Psoas muscle (tissue), 8 donors: ENCODE measurements around the gene HOMER1. TPM values are rescaled to one million over a fixed set of nuclear protein-coding genes. Genes with fewer than 3 reads are reported as not detected.

ENCODE experiments used
- ATAC-seq, 4 donors: fragments of 200-7000 bp; cut with Tn5 transposase; one replicate each; pipeline ENCODE4 v1.9.1; 2020; ENCODE audit warnings: moderate library complexity in 3 of 4, mild to moderate bottlenecking in 2 of 4
- DNase-seq, 2 donors: peaks; one replicate each; pipeline ENCODE4 v3.0.0-alpha.2; 2020
- H3K27ac ChIP-seq: fragments of 200-600 bp; one replicate; pipeline ENCODE4 v1.8.0; 2022
- H3K27me3 ChIP-seq, 3 donors: fragments of 200-600 bp in 1 of 3; one replicate each; pipeline versions ENCODE4 v1.6.1 to v1.8.0; 2013 to 2022; ENCODE audit warnings: low read length in 2 of 3, mild to moderate bottlenecking in 2 of 3, moderate library complexity in 1 of 3; ENCODE audit not compliant: insufficient read depth in 3 of 3
- H3K36me3 ChIP-seq, 2 donors: fragments of 200-600 bp in 1 of 2; one replicate each; pipeline versions ENCODE4 v1.6.1 to v1.8.0; 2013 to 2022; ENCODE audit warnings: low read depth in 1 of 2, mild to moderate bottlenecking in 1 of 2, moderate library complexity in 1 of 2; ENCODE audit not compliant: insufficient read depth in 1 of 2
- H3K4me1 ChIP-seq: fragments of 200-600 bp; one replicate; pipeline ENCODE4 v1.8.0; 2022
- H3K4me3 ChIP-seq: fragments of 200-600 bp; one replicate; pipeline ENCODE4 v1.8.0; 2022; ENCODE audit warnings: mild to moderate bottlenecking
- H3K9me3 ChIP-seq: fragments of 200-600 bp; one replicate; pipeline ENCODE4 v1.8.0; 2022
- WGBS, 3 donors: extraction: QIAGEN DNeasy Blood & Tissue Kit; methylation state at CpG; one replicate each; pipeline versions ENCODE4 v1.1.6 to v1.1.7; 2013; 5-methylcytosine and 5-hydroxymethylcytosine counted together
- intact Hi-C, 2 donors: fragments of 100-400 bp; cut with DNase I; formaldehyde crosslinking; loops; one replicate each; pipeline versions ENCODE4 v1.11.0 to v1.14.2; 2022
- polyA plus RNA-seq, 3 donors: library from polyadenylated mRNA; stranded (reverse); fragments of 200-250 nt; gene quantifications; one replicate each; pipeline ENCODE4 v1.2.3, GENCODE V29; 2013
- total RNA-seq, 4 donors: library from RNA; stranded (reverse); fragmentation: NEBNext Ultra II Directional in 2 of 4; extraction: Animal tissue kit (Norgen Biotek cat#: 25700) in 2 of 4; gene quantifications; one replicate each; pipeline versions ENCODE4 v1.2.1 to v1.2.4, GENCODE V29; 2021 to 2023
- TF ChIP-seq, protein P1 (sequence below): fragments of 200-600 bp; IDR thresholded peaks from one replicate; pipeline ENCODE4 v1.8.0; 2022; ENCODE audit warnings: antibody characterized with exemption
- donor health status: healthy with polysubstance abuse.
- donor health status: DM: no; HTN: no; CAD: no; lungs with moderate emphysema.
- donor health status: Bipolar disorder and iron deficiency.
- donor health status: healthy.
- donor health status: DM: yes; HTN: yes; CAD: no.
- donor health status: DM: no; HTN: no; CAD: no.
- donor health status: DM: no; HTN: no; CAD: no.
- donor health status: DM: yes; HTN: yes; CAD: no.

HOMER1 gene
- total and polyA plus RNA-seq, 7 donors: 3.2 to 52.4 (median 34.3) TPM

DNA sequence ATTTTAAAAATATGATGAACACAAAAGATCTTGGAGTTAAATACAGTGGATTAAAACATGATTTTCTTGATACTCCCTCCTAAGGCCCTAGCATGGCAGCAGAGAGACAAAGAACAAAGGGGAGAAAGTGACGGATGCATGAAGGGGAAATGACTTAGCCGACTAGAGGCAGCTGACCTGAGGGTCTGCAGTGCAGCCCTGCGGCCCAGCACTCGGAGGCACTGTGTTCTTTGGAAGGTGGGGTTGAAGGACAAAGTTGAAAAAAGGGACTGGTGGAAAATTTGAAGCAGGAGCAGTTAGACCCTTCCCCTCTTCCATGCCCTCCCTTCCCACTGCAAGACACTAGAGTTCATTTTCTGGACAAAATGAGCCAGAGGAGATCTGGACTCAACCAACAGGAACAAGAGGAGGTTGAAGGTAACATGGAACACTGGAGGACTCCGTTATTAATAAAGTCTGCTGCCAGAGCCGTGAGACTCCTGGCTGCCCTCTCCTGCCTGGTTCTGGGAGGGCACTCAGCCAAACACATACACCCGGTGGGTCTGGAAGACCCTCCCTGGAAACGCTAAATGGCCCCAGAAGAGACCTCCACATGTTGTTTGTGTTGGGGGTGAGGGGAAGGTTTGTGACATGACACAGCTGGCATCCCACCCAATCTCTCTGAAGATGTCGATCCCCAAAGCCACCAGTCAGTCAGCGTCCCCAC, 179.9 kb downstream of the HOMER1 start:
- no peak for DNase-seq
- H3K4me3 ChIP-seq: no peak overlapping the region
- WGBS, 3 donors: 73 to 82% (median 77%) methylated on average over 10 of the region's 10 CpGs
- H3K27ac ChIP-seq: no peak overlapping the region
- no peaks in the 10 kb centered on the region for H3K36me3 ChIP-seq
- H3K9me3 ChIP-seq: no peaks in the 10 kb centered on the region
- H3K4me1 ChIP-seq: no peaks in the 10 kb centered on the region
- TF ChIP-seq, protein P1, sequence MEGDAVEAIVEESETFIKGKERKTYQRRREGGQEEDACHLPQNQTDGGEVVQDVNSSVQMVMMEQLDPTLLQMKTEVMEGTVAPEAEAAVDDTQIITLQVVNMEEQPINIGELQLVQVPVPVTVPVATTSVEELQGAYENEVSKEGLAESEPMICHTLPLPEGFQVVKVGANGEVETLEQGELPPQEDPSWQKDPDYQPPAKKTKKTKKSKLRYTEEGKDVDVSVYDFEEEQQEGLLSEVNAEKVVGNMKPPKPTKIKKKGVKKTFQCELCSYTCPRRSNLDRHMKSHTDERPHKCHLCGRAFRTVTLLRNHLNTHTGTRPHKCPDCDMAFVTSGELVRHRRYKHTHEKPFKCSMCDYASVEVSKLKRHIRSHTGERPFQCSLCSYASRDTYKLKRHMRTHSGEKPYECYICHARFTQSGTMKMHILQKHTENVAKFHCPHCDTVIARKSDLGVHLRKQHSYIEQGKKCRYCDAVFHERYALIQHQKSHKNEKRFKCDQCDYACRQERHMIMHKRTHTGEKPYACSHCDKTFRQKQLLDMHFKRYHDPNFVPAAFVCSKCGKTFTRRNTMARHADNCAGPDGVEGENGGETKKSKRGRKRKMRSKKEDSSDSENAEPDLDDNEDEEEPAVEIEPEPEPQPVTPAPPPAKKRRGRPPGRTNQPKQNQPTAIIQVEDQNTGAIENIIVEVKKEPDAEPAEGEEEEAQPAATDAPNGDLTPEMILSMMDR: no peak
- ATAC-seq: no peak
- intact Hi-C loops: no loop called here
- H3K27me3 ChIP-seq: no peaks in the 10 kb centered on the region

- 87 to 89% (median 87%) methylated on average over 5 of the region's 5 CpGs for WGBS, 3 donors
- intact Hi-C loops: no loop called here
- DNase-seq: no peak
- no peaks in the 10 kb centered on the region for H3K4me1 ChIP-seq
- H3K27ac ChIP-seq: no peak overlapping the region
- H3K36me3 ChIP-seq: no peaks in the 10 kb centered on the region
- ATAC-seq: no peak
- no peaks in the 10 kb centered on the region for H3K27me3 ChIP-seq
- no peak overlapping the region for H3K4me3 ChIP-seq
- TF ChIP-seq, protein P1: no peak
- H3K9me3 ChIP-seq: no peaks in the 10 kb centered on the region
These were observed 183.9 kb downstream of the HOMER1 start for GRCh38 chr5:79330071-79330470.

DNA sequence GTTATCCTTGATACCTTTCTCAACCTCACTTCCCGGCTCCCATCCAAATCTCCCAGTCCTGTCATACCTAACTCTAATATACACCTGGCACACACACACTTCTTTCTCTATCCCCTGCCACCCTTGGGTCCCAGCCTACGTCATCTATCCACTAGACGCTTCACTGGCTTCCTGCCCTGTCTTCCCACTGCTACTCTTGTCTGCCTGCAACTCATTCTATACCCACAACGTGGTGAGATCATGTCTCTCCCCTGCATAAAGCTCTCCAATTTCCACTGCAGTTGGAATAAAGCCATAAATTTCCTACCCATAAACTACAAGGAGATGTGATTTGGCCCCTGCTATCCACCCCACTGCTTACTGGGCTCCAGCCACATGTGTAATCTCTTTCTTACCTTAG, 184.5 kb downstream of the HOMER1 start:
- WGBS, 3 donors: 68 to 79% (median 68%) methylated on average over 4 of the region's 4 CpGs
- TF ChIP-seq, protein P1: no peak
- ATAC-seq (no peak), DNase-seq (no peak)
- Histone ChIP-seq H3K4me3 (no peak overlapping the region), H3K27me3 (no peaks in the 10 kb centered on the region), H3K9me3 (no peaks in the 10 kb centered on the region), H3K27ac (no peak overlapping the region), H3K4me1 (no peaks in the 10 kb centered on the region), H3K36me3 (peaks cover 0 to under 1% of the 10 kb centered on the region in 2 donors)
- intact Hi-C loops: no loop called here

Other genes with a start within 250 kb of the HOMER1 start
- 10 to 100 TPM; 24.4 to 43.2 (median 29.0) TPM for gene TENT2, start 98.3 kb upstream of the HOMER1 start, total RNA-seq
- gene TENT2, start 98.3 kb upstream of the HOMER1 start, polyA plus RNA-seq: 10 to 100 TPM in 1 of 3 donors, 1 to 10 TPM in 2; 9.4 to 16.8 (median 9.7) TPM
- gene CMYA5, start 175.7 kb upstream of the HOMER1 start, total RNA-seq: 1,000 to 10,000 TPM; 1,174 to 1,472 (median 1,378) TPM
- gene CMYA5, start 175.7 kb upstream of the HOMER1 start, polyA plus RNA-seq: 1,000 to 10,000 TPM in 1 of 3 donors, 100 to 1,000 TPM in 2; 290 to 1,216 (median 790) TPM